HepG2 (cell line): ENCODE measurements around the gene CDS1. TPM values are rescaled to one million over a fixed set of nuclear protein-coding genes. Genes with fewer than 3 reads are reported as not detected.

Experiments
- ATAC-seq: fragments of 200-7000 bp; cut with Tn5 transposase; 3 replicates; pipeline ENCODE4 v1.9.1; 2020; ENCODE audit warnings: mild to moderate bottlenecking, moderate library complexity
- BruUV-seq: library from RNA; stranded (reverse); fragments of 400-500 nt; replicated peaks from 2 replicates; lab custom pipeline; 2021; lab: Mats Ljungman, UMichigan
- CTCF ChIA-PET: fragments of 300-600 bp; formaldehyde crosslinking; extraction: SDS; loops from one replicate; lab custom pipeline; 2021; ENCODE audit warnings: low total read pairs, inconsistent platforms, low intra/inter-chr PET ratio; lab: Yijun Ruan, JAX
- POLR2A ChIA-PET: fragments of 350-600 bp; sonication (Branson Sonifier 250); formaldehyde crosslinking; loops from one replicate; lab custom pipeline; 2020; ENCODE audit warnings: antibody characterized with exemption, inconsistent platforms; lab: Yijun Ruan, JAX
- DNase-seq: peaks from one replicate; pipeline ENCODE4 v3.0.0-alpha.2; 2015; ENCODE audit warnings: low spot score
- FAIRE-seq: peaks from 3 replicates; lab custom pipeline; 2011; peaks lifted over from hg19 to GRCh38; lab: Jason Lieb, UNC
- H2AFZ ChIP-seq: one replicate; pipeline ENCODE4 v1.6.1; 2011; ENCODE audit warnings: low read length, inconsistent platforms
- H3K27ac ChIP-seq: fragments of 300-600 bp; 3 replicates; pipeline ENCODE4 v1.8.0; 2011; ENCODE audit warnings: mixed run types, mild to moderate bottlenecking, mixed read lengths, low read length, inconsistent platforms; ENCODE audit not compliant: insufficient read depth; ENCODE audit errors: extremely low read length
- H3K27me3 ChIP-seq, 2 experiments: fragments of 200-600 bp in 1 of 2; 2 replicates in 1 of 2; 3 replicates in 1 of 2; pipeline versions ENCODE4 v1.6.0 to v1.8.0; 2011; ENCODE audit warnings: low read length in 2 of 2, mild to moderate bottlenecking in 2 of 2, moderate library complexity in 2 of 2, inconsistent platforms in 1 of 2; ENCODE audit not compliant: insufficient read depth in 2 of 2, control insufficient read depth in 1 of 2
- H3K36me3 ChIP-seq, 2 experiments: fragments of 200-600 bp in 1 of 2; replicated peaks in 1 of 2; 2 replicates in 1 of 2; 3 replicates in 1 of 2; pipeline versions ENCODE4 v1.5.1 to v1.8.0; 2011; ENCODE audit warnings: low read length in 2 of 2, inconsistent platforms in 1 of 2; ENCODE audit not compliant: insufficient read depth in 2 of 2, control insufficient read depth in 1 of 2
- H3K4me1 ChIP-seq: 2 replicates; pipeline ENCODE4 v1.5.1; 2012; ENCODE audit warnings: low read length, inconsistent platforms; ENCODE audit not compliant: insufficient read depth
- H3K4me2 ChIP-seq: 2 replicates; pipeline ENCODE4 v1.6.0; 2011; ENCODE audit warnings: low read depth, low read length, inconsistent platforms
- H3K4me3 ChIP-seq, 3 experiments: fragments of 200-600 bp in 1 of 3; sonication (generic), shearing (Covaris generic) in 1 of 3; replicated peaks in 1 of 3; 2 replicates each; pipeline ENCODE4 v1.5.1; 2011 to 2016; ENCODE audit warnings: low read length in 3 of 3, inconsistent platforms in 2 of 3, low read depth in 2 of 3, mild to moderate bottlenecking in 2 of 3, control low read depth in 1 of 3, mixed read lengths in 1 of 3; ENCODE audit not compliant: insufficient read depth in 1 of 3
- H3K79me2 ChIP-seq: one replicate; pipeline ENCODE4 v1.6.1; 2011; ENCODE audit warnings: low read length, inconsistent platforms; ENCODE audit not compliant: insufficient read depth
- H3K9ac ChIP-seq: 2 replicates; pipeline ENCODE4 v1.6.0; 2011; ENCODE audit warnings: mild to moderate bottlenecking, low read depth, low read length, inconsistent platforms; ENCODE audit not compliant: insufficient read depth
- H3K9me3 ChIP-seq: 2 replicates; pipeline ENCODE4 v1.5.1; 2012; ENCODE audit warnings: mild to moderate bottlenecking, low read length
- H4K20me1 ChIP-seq: 2 replicates; pipeline ENCODE4 v1.6.0; 2011; ENCODE audit warnings: inconsistent platforms, mild to moderate bottlenecking, low read length, moderate library complexity; ENCODE audit not compliant: insufficient read depth
- ATF7 ChIP-seq, 2 experiments: fragments of 450-650 bp in 1 of 2; sonication (generic) in 1 of 2; formaldehyde crosslinking in 1 of 2; IDR thresholded peaks; 2 replicates each; pipeline versions ENCODE4 v1.4.0 to v1.6.1; 2016 to 2020; ENCODE audit warnings: antibody characterized with exemption in 1 of 2, mild to moderate bottlenecking in 1 of 2, missing genetic modification reagents in 1 of 2
- ELF4 ChIP-seq: sonication (generic); formaldehyde crosslinking; IDR thresholded peaks from 2 replicates; pipeline ENCODE4 v1.5.0; 2020; ENCODE audit warnings: missing genetic modification reagents, mild to moderate bottlenecking, moderate library complexity, borderline replicate concordance
- FOSL2 ChIP-seq: sonication (generic); formaldehyde crosslinking; IDR thresholded peaks from 2 replicates; pipeline ENCODE4 v1.4.0; 2020; ENCODE audit warnings: missing genetic modification reagents
- HINFP ChIP-seq: sonication (generic); formaldehyde crosslinking; IDR thresholded peaks from 2 replicates; pipeline ENCODE4 v1.4.0; 2020; ENCODE audit warnings: low read depth, mild to moderate bottlenecking, missing genetic modification reagents
- MAFF ChIP-seq: IDR thresholded peaks from 2 replicates; pipeline ENCODE4 v1.6.1; 2011; ENCODE audit warnings: low read depth, low read length, improper control_type of control experiment
- MAFK ChIP-seq, 2 experiments: IDR thresholded peaks in 1 of 2; conservative IDR thresholded peaks in 1 of 2; 2 replicates each; pipeline ENCODE4 v1.6.1; 2011; ENCODE audit warnings: improper control_type of control experiment in 2 of 2, low read length in 2 of 2
- ZNF160 ChIP-seq: sonication (generic); formaldehyde crosslinking; IDR thresholded peaks from 2 replicates; pipeline ENCODE4 v1.8.0; 2022; ENCODE audit warnings: mild to moderate bottlenecking, inconsistent platforms, missing genetic modification reagents
- ZNF556 ChIP-seq: sonication (generic); formaldehyde crosslinking; IDR thresholded peaks from 2 replicates; pipeline ENCODE4 v1.4.0; 2020; ENCODE audit warnings: mild to moderate bottlenecking, missing genetic modification reagents, borderline replicate concordance
- WGBS: methylation state at CpG from one replicate; pipeline ENCODE4 v1.1.6; 2017; ENCODE audit warnings: low lambda C conversion rate; 5-methylcytosine and 5-hydroxymethylcytosine counted together
- in situ Hi-C: cut with HindIII; loops from 2 replicates; pipeline ENCODE4 v1.10.0; 2017; ENCODE audit warnings: low pct_unique_long_range_greater_than_20kb; ENCODE audit not compliant: extremely low pct_ligation_motif_present
- intact Hi-C: fragments of 100-400 bp; cut with micrococcal nuclease; formaldehyde crosslinking; loops from one replicate; pipeline ENCODE4 v1.10.0; 2022; ENCODE audit not compliant: unreplicated experiment
- polyA plus RNA-seq, 8 experiments: library from polyadenylated mRNA; depleted of rRNA in 3 of 8; stranded (reverse) in 7 of 8; unstranded in 1 of 8; fragments of >200 nt; fragmentation: Illumina TruSeq in 4 of 8; extraction: Trizol in 4 of 8; gene quantifications; 2 replicates each; pipeline versions ENCODE4 v1.2.1 to v1.2.3, GENCODE V29; 2011 to 2016; ENCODE audit warnings: low read depth in 4 of 8, missing spikeins in 1 of 8, mixed read lengths in 1 of 8; ENCODE audit not compliant: insufficient read depth in 1 of 8
- total RNA-seq, 5 experiments: library from RNA; depleted of rRNA; stranded (reverse); fragments of >200 nt; fragmentation: Illumina TruSeq; extraction: Trizol; gene quantifications; 2 replicates each; pipeline ENCODE4 v1.2.3, GENCODE V29; 2016; ENCODE audit warnings: low read depth in 1 of 5
- TF ChIP-seq, protein P1 (sequence below): sonication (generic); formaldehyde crosslinking; conservative IDR thresholded peaks from 2 replicates; pipeline ENCODE4 v1.4.0; 2020; ENCODE audit warnings: missing genetic modification reagents

The CDS1 gene
- total and polyA plus RNA-seq, 2 of the 13 experiments (the other 11 are each of a cell fraction or from before 2014, with no cell fraction given) = 2.1 to 3.2 TPM

GRCh38 chr4:84596826-84597225 lies 13.9 kb downstream of the CDS1 start:
- no peak for ATAC-seq
- WGBS = 95% methylated on average over 4 of the region's 4 CpGs
- no peak overlapping the region for H2AFZ ChIP-seq

DNA sequence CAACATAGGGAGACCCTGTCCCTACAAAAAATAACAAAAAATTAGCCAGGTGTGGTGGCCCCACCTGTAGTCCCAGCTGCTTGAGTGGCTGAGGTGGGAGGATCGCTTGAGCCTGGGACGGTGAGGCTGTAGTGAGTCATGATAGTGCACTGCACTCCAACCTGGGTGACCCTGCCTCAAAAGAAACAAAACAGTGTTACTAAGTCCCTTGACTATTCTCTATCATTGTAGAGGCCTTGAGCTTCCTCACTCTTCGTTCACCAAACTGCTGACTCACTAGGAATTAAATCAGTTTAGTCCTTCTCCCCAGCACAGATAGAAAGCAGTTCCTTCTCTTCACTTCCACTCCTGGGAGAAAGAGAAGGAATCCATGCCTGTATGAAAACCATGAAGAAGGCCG lies 14.5 kb downstream of the CDS1 start:
- CTCF ChIA-PET = no interaction called here
- no peaks in the 10 kb centered on the region for H4K20me1 ChIP-seq
- no peak overlapping the region for H2AFZ ChIP-seq
- H3K4me3 ChIP-seq = no peak overlapping the region
- in situ Hi-C loops (no loop called here), intact Hi-C loops (no loop called here)
- no peaks in the 10 kb centered on the region; a peak in 1 of 5 replicates for H3K27me3 ChIP-seq
- no peaks in the 10 kb centered on the region for H3K9me3 ChIP-seq
- H3K36me3 ChIP-seq = no peaks in the 10 kb centered on the region
- H3K79me2 ChIP-seq = no peaks in the 10 kb centered on the region
- TF ChIP-seq MAFF (peak; percentile 49), ZNF160 (CRISPR knock-in tag) (no peak), ZNF556 (CRISPR knock-in tag) (no peak), MAFK (conservative IDR thresholded peaks at IDR 0.05 in 1 of 2, IDR thresholded peaks at IDR 0.05 in 1 of 2; ENCODE audit: low read length in 2 of 2) (peak; percentile 39 to 63), FOSL2 (CRISPR knock-in tag) (peak; percentile 29; the same call in 1 of the 2 replicates), ELF4 (CRISPR knock-in tag) (no peak)
- TF ChIP-seq, protein P1, sequence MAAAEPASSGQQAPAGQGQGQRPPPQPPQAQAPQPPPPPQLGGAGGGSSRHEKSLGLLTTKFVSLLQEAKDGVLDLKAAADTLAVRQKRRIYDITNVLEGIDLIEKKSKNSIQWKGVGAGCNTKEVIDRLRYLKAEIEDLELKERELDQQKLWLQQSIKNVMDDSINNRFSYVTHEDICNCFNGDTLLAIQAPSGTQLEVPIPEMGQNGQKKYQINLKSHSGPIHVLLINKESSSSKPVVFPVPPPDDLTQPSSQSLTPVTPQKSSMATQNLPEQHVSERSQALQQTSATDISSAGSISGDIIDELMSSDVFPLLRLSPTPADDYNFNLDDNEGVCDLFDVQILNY (CRISPR knock-in tag) = no peak
- no peak overlapping the region for H3K4me2 ChIP-seq
- BruUV-seq = no TSS peak
- no peak overlapping the region for H3K27ac ChIP-seq
- FAIRE-seq = no peak
- POLR2A ChIA-PET = no interaction called here
- no peaks in the 10 kb centered on the region for H3K4me1 ChIP-seq
- no peak overlapping the region for H3K9ac ChIP-seq
- no peak for DNase-seq
- ATAC-seq = no peak
- 72% methylated on average over 4 of the region's 4 CpGs for WGBS

More at GRCh38 chr4:84596826-84597225, 13.9 kb downstream of the CDS1 start:
- no TSS peak for BruUV-seq
- TF ChIP-seq HINFP (CRISPR knock-in tag) = no peak
- TF ChIP-seq ATF7 (IDR thresholded peaks at IDR 0.05) = peak; percentile 28; the same call in 1 of the 2 replicates
- no peak for TF ChIP-seq ATF7 (CRISPR knock-in tag; IDR thresholded peaks at IDR 0.05)
- ChIA-PET CTCF (no interaction called here), POLR2A (no interaction called here)
- intact Hi-C loops (no loop called here), in situ Hi-C loops (no loop called here)
- Histone ChIP-seq H3K27ac (no peak overlapping the region), H3K4me1 (no peaks in the 10 kb centered on the region), H3K27me3 (no peaks in the 10 kb centered on the region; a peak in 1 of 5 replicates), H3K79me2 (no peaks in the 10 kb centered on the region), H3K4me3 (no peak overlapping the region), H3K9ac (no peak overlapping the region), H4K20me1 (no peaks in the 10 kb centered on the region), H3K9me3 (no peaks in the 10 kb centered on the region), H3K4me2 (no peak overlapping the region), H3K36me3 (no peaks in the 10 kb centered on the region)
- FAIRE-seq (no peak), DNase-seq (no peak)
